Naive thymus-derived CD4-positive, alpha-beta T cell (primary cell): ENCODE measurements around the gene HHATL. TPM values are rescaled to one million over a fixed set of nuclear protein-coding genes. Genes with fewer than 3 reads are reported as not detected.

ENCODE experiments used
- ATAC-seq: fragments of 150-1000 bp; cut with Tn5 transposase; 2 replicates; pipeline ENCODE4 v1.10.0; 2021; ENCODE audit warnings: mild to moderate bottlenecking, moderate library complexity
- CTCF ChIA-PET: fragments of 350-600 bp; sonication (Branson Sonifier 250); formaldehyde crosslinking; loops from one replicate; lab custom pipeline; 2021; ENCODE audit warnings: antibody characterized with exemption; lab: Charles Lee
- POLR2A ChIA-PET: fragments of 350-600 bp; sonication (Branson Sonifier 250); formaldehyde crosslinking; loops from one replicate; lab custom pipeline; 2021; ENCODE audit warnings: antibody characterized with exemption, inconsistent platforms; lab: Charles Lee
- DNase-seq, 9 donors: peaks; one replicate each; pipeline versions ENCODE4 v3.0.0 to v3.0.0-alpha.2; 2020 to 2022; ENCODE audit warnings: mixed read lengths in 1 of 9
- H3K27ac ChIP-seq: one replicate; pipeline ENCODE4 v1.7.0; 2013; ENCODE audit warnings: mild to moderate bottlenecking, low read depth, low read length, moderate library complexity
- H3K27me3 ChIP-seq, 2 donors: one replicate each; pipeline ENCODE4 v1.7.0; 2013; ENCODE audit warnings: low read length in 2 of 2, mild to moderate bottlenecking in 2 of 2, moderate library complexity in 2 of 2; ENCODE audit not compliant: control insufficient read depth in 2 of 2, insufficient read depth in 2 of 2
- H3K36me3 ChIP-seq, 3 experiments: 1 replicate in 2 of 3; 2 replicates in 1 of 3; pipeline ENCODE4 v1.7.0; 2013; ENCODE audit warnings: low read length in 3 of 3, mild to moderate bottlenecking in 3 of 3, moderate library complexity in 1 of 3; ENCODE audit not compliant: insufficient read depth in 3 of 3, control insufficient read depth in 2 of 3
- H3K4me1 ChIP-seq, 2 donors: one replicate each; pipeline ENCODE4 v1.7.0; 2013; ENCODE audit warnings: low read length in 2 of 2, mild to moderate bottlenecking in 2 of 2, moderate library complexity in 1 of 2; ENCODE audit not compliant: control insufficient read depth in 2 of 2, insufficient read depth in 2 of 2
- H3K4me3 ChIP-seq: 2 replicates; pipeline ENCODE4 v1.7.0; 2013; ENCODE audit warnings: mild to moderate bottlenecking, low read length
- H3K9me3 ChIP-seq, 3 experiments: 1 replicate in 2 of 3; 2 replicates in 1 of 3; pipeline ENCODE4 v1.7.0; 2013; ENCODE audit warnings: low read length in 3 of 3; ENCODE audit not compliant: control insufficient read depth in 2 of 3
- H3K27ac Mint-ChIP-seq, 9 donors: one replicate each; pipeline ENCODE4 v1.8.0; 2020 to 2022; ENCODE audit warnings: mixed read lengths in 9 of 9, mild to moderate bottlenecking in 8 of 9, moderate library complexity in 5 of 9, inconsistent platforms in 2 of 9
- H3K27me3 Mint-ChIP-seq, 5 donors: one replicate each; pipeline ENCODE4 v1.8.0; 2021 to 2022; ENCODE audit warnings: mixed read lengths in 5 of 5, mild to moderate bottlenecking in 1 of 5
- H3K36me3 Mint-ChIP-seq, 5 donors: one replicate each; pipeline ENCODE4 v1.8.0; 2020 to 2022; ENCODE audit warnings: mixed read lengths in 5 of 5, mild to moderate bottlenecking in 3 of 5, inconsistent platforms in 1 of 5
- H3K4me1 Mint-ChIP-seq, 7 donors: one replicate each; pipeline ENCODE4 v1.8.0; 2020 to 2022; ENCODE audit warnings: mixed read lengths in 7 of 7, mild to moderate bottlenecking in 3 of 7, inconsistent platforms in 1 of 7
- H3K4me3 Mint-ChIP-seq, 10 donors: one replicate each; pipeline ENCODE4 v1.8.0; 2020 to 2022; ENCODE audit warnings: mild to moderate bottlenecking in 10 of 10, mixed read lengths in 10 of 10, moderate library complexity in 6 of 10, inconsistent platforms in 2 of 10
- H3K9me3 Mint-ChIP-seq, 11 donors: one replicate each; pipeline ENCODE4 v1.8.0; 2020 to 2022; ENCODE audit warnings: mixed read lengths in 11 of 11, mild to moderate bottlenecking in 4 of 11, inconsistent platforms in 1 of 11, moderate library complexity in 1 of 11
- intact Hi-C, 2 donors: fragments of 100-400 bp; cut with micrococcal nuclease; formaldehyde crosslinking; loops; one replicate each; pipeline ENCODE4 v1.15.1; 2023
- polyA plus RNA-seq, 2 donors: library from polyadenylated mRNA; unstranded; fragments of 300-500 nt; fragmentation: Illumina TruSeq; gene quantifications; one replicate each; pipeline ENCODE4 v1.2.3, GENCODE V29; 2021
- total RNA-seq, 6 experiments: library from RNA in 5 of 6; stranded (reverse) in 5 of 6; gene quantifications; 1 replicate in 5 of 6; 2 replicates in 1 of 6; pipeline ENCODE4 v1.2.3 and lab custom pipeline; 2021 to 2026

Gene HHATL
- total and polyA plus RNA-seq, 7 experiments from 2014 or later, result not detected

DNA sequence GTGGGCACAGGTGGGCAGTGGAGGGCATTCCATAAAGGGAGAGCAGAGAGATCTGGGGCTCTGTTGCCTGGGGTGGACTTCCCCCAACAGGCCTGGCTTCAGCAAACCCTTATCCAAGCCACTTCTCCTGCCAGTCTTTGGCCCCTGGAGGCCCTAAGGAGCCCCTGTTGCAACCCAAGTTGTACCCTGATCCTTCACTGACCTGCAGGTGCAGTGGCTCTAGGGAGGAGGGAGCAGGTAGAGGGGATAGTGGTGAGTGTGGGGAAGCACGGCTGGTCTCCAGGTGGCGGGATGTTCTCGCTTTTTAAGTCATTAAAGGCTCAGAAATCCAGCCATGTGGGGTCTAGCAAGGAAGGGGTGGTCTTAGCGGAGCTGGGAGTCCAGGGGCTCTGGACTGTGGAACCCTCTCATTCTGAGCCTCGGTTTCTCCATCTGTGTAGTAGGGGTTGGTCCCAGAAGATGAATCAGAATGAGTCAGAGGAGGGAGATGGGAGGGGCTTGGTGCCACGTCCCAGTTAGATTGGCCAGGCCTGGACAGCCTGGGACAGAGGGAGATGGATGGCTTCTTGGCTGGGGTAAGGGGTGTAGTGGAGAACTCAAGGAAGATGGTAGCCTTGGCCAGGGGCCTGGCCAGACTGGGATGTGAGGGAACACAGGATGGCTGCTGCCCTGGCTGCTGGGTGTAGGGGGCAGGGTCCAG, 46.5 kb downstream of the HHATL start:
- no peaks in the 10 kb centered on the region for H3K36me3 Mint-ChIP-seq
- peak overlapping the region in 2 of 9 donors; percentile 28 to 68 for H3K27ac Mint-ChIP-seq
- Histone ChIP-seq H3K36me3 (no peaks in the 10 kb centered on the region), H3K4me3 (no peak overlapping the region), H3K27me3 (no peaks in the 10 kb centered on the region), H3K27ac (no peak overlapping the region), H3K4me1 (peaks cover 5 to 12% of the 10 kb centered on the region in 2 donors), H3K9me3 (no peaks in the 10 kb centered on the region)
- ATAC-seq (no peak), DNase-seq (no peak)
- intact Hi-C loops, result loop anchor here (2.0 to 5.0 kb wide), 2 partner anchors 17 to 86 kb away; no protein-coding TSS in a partner anchor
- H3K9me3 Mint-ChIP-seq, result no peaks in the 10 kb centered on the region
- CTCF ChIA-PET, result no interaction called here
- H3K4me3 Mint-ChIP-seq, result peak overlapping the region in 3 of 10 donors; percentile 43 to 58 (median 48)
- POLR2A ChIA-PET, result no interaction called here
- peaks cover 9 to 22% (median 12%) of the 10 kb centered on the region in 7 donors for H3K4me1 Mint-ChIP-seq
- peaks cover 0 to 4% (median 0%) of the 10 kb centered on the region in 5 donors for H3K27me3 Mint-ChIP-seq

- Mint-ChIP-seq H3K4me1 (peaks cover 9 to 22% (median 12%) of the 10 kb centered on the region in 7 donors), H3K27me3 (peaks cover 0 to 4% (median 0%) of the 10 kb centered on the region in 5 donors), H3K27ac (peak overlapping the region in 1 of 9 donors; percentile 42), H3K36me3 (no peaks in the 10 kb centered on the region), H3K9me3 (no peaks in the 10 kb centered on the region), H3K4me3 (peak overlapping the region in 8 of 10 donors; percentile 25 to 76 (median 30))
- H3K9me3 ChIP-seq, result no peaks in the 10 kb centered on the region
- H3K27me3 ChIP-seq, result no peaks in the 10 kb centered on the region
- ChIA-PET CTCF (no interaction called here), POLR2A (no interaction called here)
- no peak overlapping the region for H3K27ac ChIP-seq
- no peak overlapping the region for H3K4me3 ChIP-seq
- DNase-seq, result no peak
- no peaks in the 10 kb centered on the region for H3K36me3 ChIP-seq
- H3K4me1 ChIP-seq, result peaks cover 5 to 12% of the 10 kb centered on the region in 2 donors
- ATAC-seq, result no peak
- intact Hi-C loops, result loop anchor here (2.0 to 5.0 kb wide), 2 partner anchors 17 to 87 kb away; no protein-coding TSS in a partner anchor
Measured at GRCh38 chr3:42655331-42655888, 47.2 kb downstream of the HHATL start.

DNA sequence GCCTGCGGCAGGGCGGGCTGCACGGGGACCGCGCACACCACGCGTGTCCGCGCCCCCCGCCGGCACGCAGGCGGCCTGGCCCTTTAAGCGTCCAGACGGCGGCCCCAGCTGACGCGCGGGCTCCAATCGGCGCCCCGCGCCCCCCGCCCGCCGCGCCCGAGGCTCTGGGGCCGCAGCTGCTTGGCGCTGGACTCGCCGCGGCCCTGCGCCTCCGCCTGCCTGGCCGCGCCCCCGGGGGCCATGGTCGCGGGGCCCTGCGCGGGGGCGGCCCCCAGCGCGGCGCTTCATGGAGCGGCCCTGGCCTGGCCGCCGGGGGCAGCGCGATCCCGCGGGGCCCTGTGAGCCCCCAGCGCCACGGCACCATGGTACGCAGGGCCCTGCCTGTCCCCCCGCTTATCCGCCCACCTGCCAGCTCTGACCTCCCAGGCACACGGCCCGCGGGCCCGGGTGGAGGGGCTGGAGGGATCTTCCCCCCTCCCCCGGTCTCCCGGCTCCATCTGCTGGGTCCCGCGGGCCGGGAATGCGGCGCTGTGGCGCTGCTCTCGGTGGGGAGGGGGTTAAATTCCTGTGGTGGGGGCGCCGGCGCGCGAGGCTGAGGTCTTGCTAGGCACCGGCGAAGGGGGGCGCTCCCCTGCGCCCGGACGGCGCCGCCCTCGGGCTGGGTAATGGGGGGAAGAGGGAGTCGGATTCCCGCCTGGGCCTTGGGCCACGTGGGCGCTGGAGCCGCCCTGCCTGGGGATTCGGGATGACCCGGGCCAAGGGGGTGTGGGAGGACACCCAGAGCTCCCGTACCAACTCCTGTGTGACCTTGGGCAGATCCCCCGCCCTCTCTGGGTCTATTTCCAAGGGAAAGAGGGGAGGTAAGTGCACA, 48.0 kb downstream of the HHATL start:
- Mint-ChIP-seq H3K27ac (peak overlapping the region in 1 of 9 donors; percentile 42), H3K27me3 (peaks cover 0 to 4% (median 0%) of the 10 kb centered on the region in 5 donors), H3K4me1 (peaks cover 9 to 21% (median 12%) of the 10 kb centered on the region in 7 donors), H3K36me3 (no peaks in the 10 kb centered on the region), H3K9me3 (no peaks in the 10 kb centered on the region), H3K4me3 (peak overlapping the region in 9 of 10 donors; percentile 25 to 91 (median 62))
- ATAC-seq, result peak; percentile 50
- H3K4me3 ChIP-seq, result peak overlapping the region; percentile 47
- intact Hi-C loops, result loop anchor here (2.0 to 5.0 kb wide), 3 partner anchors 16 to 152 kb away; partner anchors contain the start of gene VIPR1 (in 1 of the 2)
- ChIA-PET POLR2A (interaction anchor here (1.4 kb wide), 1 partner anchor 54 kb away, joined by 6 read pairs; the partner anchor contains the start of gene NKTR), CTCF (no interaction called here)
- H3K36me3 ChIP-seq, result peaks cover 0 to 5% (median 0%) of the 10 kb centered on the region in 3 experiments
- H3K27ac ChIP-seq, result peak overlapping the region; percentile 31
- H3K9me3 ChIP-seq, result no peaks in the 10 kb centered on the region
- no peaks in the 10 kb centered on the region for H3K27me3 ChIP-seq
- DNase-seq, result no peak
- peaks cover 5 to 12% of the 10 kb centered on the region in 2 donors for H3K4me1 ChIP-seq

DNA sequence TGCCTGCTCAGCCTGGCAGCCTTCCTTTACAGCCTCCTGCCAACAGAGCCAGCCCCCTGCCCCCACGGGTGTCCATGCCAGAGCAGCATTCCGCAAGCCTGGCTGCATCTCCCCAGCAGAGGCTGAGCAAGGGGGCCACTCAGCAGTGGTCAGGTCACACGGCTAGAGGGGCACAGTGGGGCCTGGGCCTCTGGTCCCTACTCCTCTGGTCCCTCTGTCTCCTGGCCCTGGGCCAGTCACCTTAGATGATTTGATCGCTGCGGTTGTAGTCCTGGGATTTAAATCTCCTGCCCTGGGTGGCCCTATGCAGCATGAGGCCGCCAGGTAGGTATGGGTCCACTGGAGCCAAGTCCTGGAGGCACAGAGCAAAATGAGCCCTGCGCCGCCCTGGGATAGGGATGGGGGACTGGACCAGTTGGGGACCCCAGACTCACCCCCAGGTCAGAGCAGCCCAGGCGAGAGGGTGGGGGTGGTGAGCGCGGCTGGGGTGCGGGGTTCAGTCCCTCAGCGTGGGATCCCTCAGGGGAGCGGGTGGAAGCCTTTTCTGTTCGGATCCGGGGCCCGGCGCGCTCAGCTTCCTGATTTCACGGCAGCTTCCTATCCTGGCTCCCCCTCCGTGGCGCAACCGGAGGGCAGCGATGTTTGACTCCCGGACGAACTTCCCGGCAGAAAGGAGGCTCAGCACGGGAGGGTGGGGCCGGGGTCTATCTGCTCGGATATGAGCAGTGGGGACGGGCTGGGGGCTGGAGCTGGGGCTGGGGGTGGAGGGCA, 48.9 kb downstream of the HHATL start, which contains the start of gene ZBTB47:
TSS of gene ZBTB47 (plus strand) at position 138 of the 771 bp plus-strand sequence. CDS start 4,659 bp downstream, outside the sequence.
- ChIA-PET CTCF (no interaction called here), POLR2A (interaction anchor here (1.4 kb wide), 1 partner anchor 53 kb away, joined by 6 read pairs; the partner anchor contains the start of gene NKTR)
- Histone ChIP-seq H3K36me3 (peaks cover 0 to 5% (median 0%) of the 10 kb centered on the region in 3 experiments), H3K27ac (peak within 1 kb of the TSS; percentile 31), H3K9me3 (no peaks in the 10 kb centered on the region), H3K27me3 (no peaks in the 10 kb centered on the region), H3K4me3 (peak within 1 kb of the TSS; percentile 47), H3K4me1 (peaks cover 5 to 12% of the 10 kb centered on the region in 2 donors)
- H3K4me3 Mint-ChIP-seq, result peak within 1 kb of the TSS; percentile 64 to 91 (median 82)
- H3K36me3 Mint-ChIP-seq, result peaks cover 0 to 6% (median 0%) of the 10 kb centered on the region in 5 donors
- intact Hi-C loops, result loop anchor here (2.0 to 5.0 kb wide), 2 partner anchors 15 to 151 kb away; partner anchors contain the start of gene VIPR1 (in 1 of the 2)
- ATAC-seq (peak; percentile 25), DNase-seq (peak in 1 of 9 donors; percentile 16)
- H3K9me3 Mint-ChIP-seq, result no peaks in the 10 kb centered on the region
- H3K4me1 Mint-ChIP-seq, result peaks cover 9 to 19% (median 12%) of the 10 kb centered on the region in 7 donors
- H3K27ac Mint-ChIP-seq, result peak within 1 kb of the TSS in 5 of 9 donors; percentile 24 to 77 (median 57)
- H3K27me3 Mint-ChIP-seq, result peaks cover 0 to 4% (median 0%) of the 10 kb centered on the region in 5 donors

DNA sequence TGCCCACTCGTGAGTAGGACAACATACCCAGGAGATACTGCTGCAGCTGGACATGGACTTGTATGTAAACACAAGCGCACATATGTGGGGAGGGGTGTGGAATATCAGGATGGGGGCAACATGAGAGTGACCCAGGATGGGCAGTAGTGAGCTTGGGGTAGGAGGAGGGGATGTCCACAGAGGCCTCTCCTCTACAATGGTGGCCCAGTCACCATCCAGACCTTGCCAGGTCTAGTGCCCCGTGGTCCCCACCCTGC, 49.4 kb downstream of the HHATL start:
- DNase-seq (no peak), ATAC-seq (no peak)
- H3K4me3 Mint-ChIP-seq, result peak overlapping the region; percentile 64 to 91 (median 79)
- H3K4me1 Mint-ChIP-seq, result peaks cover 9 to 19% (median 12%) of the 10 kb centered on the region in 7 donors
- Histone ChIP-seq H3K27me3 (no peaks in the 10 kb centered on the region), H3K4me3 (no peak overlapping the region), H3K4me1 (peaks cover 5 to 12% of the 10 kb centered on the region in 2 donors), H3K36me3 (peaks cover 0 to 5% (median 0%) of the 10 kb centered on the region in 3 experiments), H3K27ac (no peak overlapping the region), H3K9me3 (no peaks in the 10 kb centered on the region)
- peak overlapping the region in 3 of 9 donors; percentile 32 to 57 (median 48) for H3K27ac Mint-ChIP-seq
- peaks cover 0 to 7% (median 0%) of the 10 kb centered on the region in 5 donors for H3K36me3 Mint-ChIP-seq
- ChIA-PET POLR2A (no interaction called here), CTCF (no interaction called here)
- H3K27me3 Mint-ChIP-seq, result peaks cover 0 to 4% (median 0%) of the 10 kb centered on the region in 5 donors
- H3K9me3 Mint-ChIP-seq, result no peaks in the 10 kb centered on the region
- intact Hi-C loops, result loop anchor here in 1 of 2 donors (5.0 kb wide), 1 partner anchor 151 kb away; the partner anchor contains the start of gene VIPR1
